ENCODE results near the gene GSG1. TPM values are rescaled to one million over a fixed set of nuclear protein-coding genes. Genes with fewer than 3 reads are reported as not detected.

GSG1 gene
- total RNA-seq, 1 experiment from 2014 or later = not detected

DNA sequence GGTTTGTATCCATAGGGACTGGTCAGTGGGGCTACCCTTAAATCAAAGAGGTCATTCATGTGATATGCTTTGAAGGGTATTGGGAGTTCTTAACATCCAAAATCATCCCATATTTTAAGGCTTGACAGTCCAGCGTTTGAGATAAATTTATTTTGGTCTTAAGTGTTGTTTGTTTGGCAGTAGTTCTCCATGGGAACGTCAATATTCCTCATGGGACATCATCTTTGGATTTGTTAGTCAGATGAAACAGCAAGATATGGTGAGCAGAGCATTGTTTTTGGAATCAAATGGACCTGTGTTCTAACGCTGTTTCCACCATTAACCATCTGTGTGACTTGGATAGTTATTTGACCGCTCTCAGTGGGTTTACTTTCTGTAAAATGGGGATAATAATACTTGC is 45.9 kb upstream of the GSG1 start:
- Histone ChIP-seq H3K4me2 (ENCODE audit: low read length) (no peak overlapping the region), H3K4me1 (ENCODE audit: control insufficient read depth in 1 of 2, insufficient read depth in 2 of 2, low read length in 2 of 2) (peaks cover 0 to 10% of the 10 kb centered on the region in 2 experiments; a peak in 2 of 4 replicates), H3K79me2 (ENCODE audit: insufficient read depth, low read length) (no peaks in the 10 kb centered on the region), H3K27ac (ENCODE audit: low read depth, low read length) (no peak overlapping the region), H4K20me1 (ENCODE audit: insufficient read depth) (no peaks in the 10 kb centered on the region), H3K9ac (ENCODE audit: low read length) (no peak overlapping the region), H3K9me2 (ENCODE audit: insufficient read depth) (no peaks in the 10 kb centered on the region), H3K27me3 (ENCODE audit: insufficient read depth, low read length) (no peaks in the 10 kb centered on the region), H3K9me3 (ENCODE audit: control insufficient read depth in 1 of 2, insufficient read depth in 1 of 2, low read depth in 1 of 2, low read length in 2 of 2) (no peaks in the 10 kb centered on the region), H2AFZ (ENCODE audit: low read depth, low read length, poor library complexity, severe bottlenecking) (no peak overlapping the region), H3K36me3 (ENCODE audit: control insufficient read depth in 1 of 2, insufficient read depth in 2 of 2, low read length in 2 of 2) (no peaks in the 10 kb centered on the region), H3K4me3 (replicated peaks in 1 of 2; ENCODE audit: low read depth in 1 of 2, low read length in 2 of 2) (no peak overlapping the region)
- ATAC-seq (no peak), DNase-seq (ENCODE audit: low read depth, low spot score) (no peak)
- BruUV-seq (replicated peaks) = no TSS peak
- RAD21 ChIA-PET (ENCODE audit: low non-redundant PET in 1 of 2, low total read pairs in 2 of 2, uncharacterized antibody in 2 of 2, unreplicated experiment in 2 of 2) = no interaction called here
- intact Hi-C loops (cut with micrococcal nuclease) = no loop called here
- POLR2A ChIA-PET = no interaction called here
- CTCF ChIA-PET = no interaction called here
- TF ChIP-seq RAD21 (IDR thresholded peaks at IDR 0.05; ENCODE audit: low read depth) (no peak), TCF7L2 (IDR thresholded peaks at IDR 0.05; ENCODE audit: borderline replicate concordance, extremely low read depth, insufficient read depth, insufficient read length) (no peak), ZFX (IDR thresholded peaks at IDR 0.05) (no peak), SIN3A (IDR thresholded peaks at IDR 0.05; ENCODE audit: low read depth) (no peak), REST (IDR thresholded peaks at IDR 0.05; ENCODE audit: low read depth) (no peak), SRF (IDR thresholded peaks at IDR 0.05; ENCODE audit: low read depth) (no peak), CEBPB (IDR thresholded peaks at IDR 0.05; ENCODE audit: low read depth) (no peak), EGR1 (IDR thresholded peaks at IDR 0.05; ENCODE audit: low read depth) (no peak), JUND (IDR thresholded peaks at IDR 0.05) (no peak)
- TF ChIP-seq, protein P1, sequence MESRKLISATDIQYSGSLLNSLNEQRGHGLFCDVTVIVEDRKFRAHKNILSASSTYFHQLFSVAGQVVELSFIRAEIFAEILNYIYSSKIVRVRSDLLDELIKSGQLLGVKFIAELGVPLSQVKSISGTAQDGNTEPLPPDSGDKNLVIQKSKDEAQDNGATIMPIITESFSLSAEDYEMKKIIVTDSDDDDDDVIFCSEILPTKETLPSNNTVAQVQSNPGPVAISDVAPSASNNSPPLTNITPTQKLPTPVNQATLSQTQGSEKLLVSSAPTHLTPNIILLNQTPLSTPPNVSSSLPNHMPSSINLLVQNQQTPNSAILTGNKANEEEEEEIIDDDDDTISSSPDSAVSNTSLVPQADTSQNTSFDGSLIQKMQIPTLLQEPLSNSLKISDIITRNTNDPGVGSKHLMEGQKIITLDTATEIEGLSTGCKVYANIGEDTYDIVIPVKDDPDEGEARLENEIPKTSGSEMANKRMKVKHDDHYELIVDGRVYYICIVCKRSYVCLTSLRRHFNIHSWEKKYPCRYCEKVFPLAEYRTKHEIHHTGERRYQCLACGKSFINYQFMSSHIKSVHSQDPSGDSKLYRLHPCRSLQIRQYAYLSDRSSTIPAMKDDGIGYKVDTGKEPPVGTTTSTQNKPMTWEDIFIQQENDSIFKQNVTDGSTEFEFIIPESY (IDR thresholded peaks at IDR 0.05; ENCODE audit: extremely low read depth, insufficient replicate concordance, low read length) = no peak
- TF ChIP-seq, protein P2, sequence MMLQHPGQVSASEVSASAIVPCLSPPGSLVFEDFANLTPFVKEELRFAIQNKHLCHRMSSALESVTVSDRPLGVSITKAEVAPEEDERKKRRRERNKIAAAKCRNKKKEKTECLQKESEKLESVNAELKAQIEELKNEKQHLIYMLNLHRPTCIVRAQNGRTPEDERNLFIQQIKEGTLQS (IDR thresholded peaks at IDR 0.05) = no peak
- TF ChIP-seq, protein P3, sequence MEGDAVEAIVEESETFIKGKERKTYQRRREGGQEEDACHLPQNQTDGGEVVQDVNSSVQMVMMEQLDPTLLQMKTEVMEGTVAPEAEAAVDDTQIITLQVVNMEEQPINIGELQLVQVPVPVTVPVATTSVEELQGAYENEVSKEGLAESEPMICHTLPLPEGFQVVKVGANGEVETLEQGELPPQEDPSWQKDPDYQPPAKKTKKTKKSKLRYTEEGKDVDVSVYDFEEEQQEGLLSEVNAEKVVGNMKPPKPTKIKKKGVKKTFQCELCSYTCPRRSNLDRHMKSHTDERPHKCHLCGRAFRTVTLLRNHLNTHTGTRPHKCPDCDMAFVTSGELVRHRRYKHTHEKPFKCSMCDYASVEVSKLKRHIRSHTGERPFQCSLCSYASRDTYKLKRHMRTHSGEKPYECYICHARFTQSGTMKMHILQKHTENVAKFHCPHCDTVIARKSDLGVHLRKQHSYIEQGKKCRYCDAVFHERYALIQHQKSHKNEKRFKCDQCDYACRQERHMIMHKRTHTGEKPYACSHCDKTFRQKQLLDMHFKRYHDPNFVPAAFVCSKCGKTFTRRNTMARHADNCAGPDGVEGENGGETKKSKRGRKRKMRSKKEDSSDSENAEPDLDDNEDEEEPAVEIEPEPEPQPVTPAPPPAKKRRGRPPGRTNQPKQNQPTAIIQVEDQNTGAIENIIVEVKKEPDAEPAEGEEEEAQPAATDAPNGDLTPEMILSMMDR (IDR thresholded peaks at IDR 0.05 in 2 of 3, conservative IDR thresholded peaks at IDR 0.05 in 1 of 3; ENCODE audit: borderline replicate concordance in 1 of 3, insufficient read depth in 1 of 3, low read depth in 2 of 3, low read length in 2 of 3) = no peak
